ENCODE data around the gene FGGY.

GRCh38 chr1:59604191-59604590 is 307.3 kb downstream of the FGGY start:
- TF ChIP-seq CTCF (conservative IDR thresholded peaks at IDR 0.05) (no peak), EZH2 (IDR thresholded peaks at IDR 0.05; ENCODE audit: low read depth) (no peak)
